Smooth muscle cell (in vitro differentiated cells): Measurements from ENCODE around the gene ALDH3B2. TPM values are rescaled to one million over a fixed set of nuclear protein-coding genes. Genes with fewer than 3 reads are reported as not detected.

Experiments used
- DNase-seq: peaks from one replicate; lab custom pipeline; 2025; ENCODE audit not compliant: unreplicated experiment; lab: John Stamatoyannopoulos, UW
- H2AFZ ChIP-seq: fragments of 200-600 bp; sonication (generic); 2 replicates; pipeline ENCODE4 v1.6.0; 2016; ENCODE audit warnings: antibody characterized with exemption, low read depth, mild to moderate bottlenecking
- H3F3A ChIP-seq: fragments of 200-600 bp; sonication (generic); 2 replicates; pipeline ENCODE4 v1.6.0; 2017; ENCODE audit warnings: antibody characterized with exemption, low read depth
- H3K27ac ChIP-seq: fragments of 200-600 bp; sonication (generic); 2 replicates; pipeline ENCODE4 v1.5.1; 2016; ENCODE audit warnings: low read depth, mild to moderate bottlenecking
- H3K27me3 ChIP-seq: fragments of 200-600 bp; sonication (generic); 2 replicates; pipeline ENCODE4 v1.6.1; 2016; ENCODE audit warnings: low read depth, mild to moderate bottlenecking
- H3K36me3 ChIP-seq: fragments of 200-600 bp; sonication (generic); 2 replicates; pipeline ENCODE4 v1.5.1; 2016; ENCODE audit warnings: low read depth
- H3K4me1 ChIP-seq: fragments of 200-600 bp; sonication (generic); 2 replicates; pipeline ENCODE4 v1.5.1; 2016; ENCODE audit warnings: low read depth
- H3K4me2 ChIP-seq: fragments of 200-600 bp; sonication (generic); 2 replicates; pipeline ENCODE4 v1.6.0; 2016; ENCODE audit warnings: mild to moderate bottlenecking
- H3K4me3 ChIP-seq: fragments of 200-600 bp; sonication (generic); 2 replicates; pipeline ENCODE4 v1.5.1; 2016; ENCODE audit warnings: mild to moderate bottlenecking
- H3K79me2 ChIP-seq: fragments of 200-600 bp; sonication (generic); 2 replicates; pipeline ENCODE4 v1.6.0; 2016; ENCODE audit warnings: low read depth, mild to moderate bottlenecking
- H3K9ac ChIP-seq: fragments of 200-600 bp; sonication (generic); 2 replicates; pipeline ENCODE4 v1.6.0; 2016; ENCODE audit warnings: low read depth
- H3K9me3 ChIP-seq: fragments of 200-600 bp; sonication (generic); replicated peaks from 2 replicates; pipeline ENCODE4 v1.5.1; 2016; ENCODE audit warnings: low read depth
- H4K20me1 ChIP-seq: fragments of 200-600 bp; sonication (generic); 2 replicates; pipeline ENCODE4 v1.6.0; 2016; ENCODE audit warnings: low read depth
- CTCF ChIP-seq: fragments of 200-600 bp; sonication (generic); IDR thresholded peaks from 2 replicates; pipeline ENCODE4 v1.5.1; 2017; ENCODE audit warnings: borderline replicate concordance, mild to moderate bottlenecking, antibody characterized with exemption; ENCODE audit not compliant: insufficient read depth, poor library complexity, severe bottlenecking
- WGBS: methylation state at CpG from one replicate; pipeline ENCODE4 v1.1.7; 2016; ENCODE audit warnings: low lambda C conversion rate; 5-methylcytosine and 5-hydroxymethylcytosine counted together
- polyA plus RNA-seq: library from polyadenylated mRNA; unstranded; fragments of >200 nt; fragmentation: Nextera tagmentation; extraction: Ambion mirVana; gene quantifications from 2 replicates; pipeline ENCODE4 v1.2.1, GENCODE V29; 2016
- small RNA-seq: library from RNA; depleted of rRNA; stranded (forward); fragments of <200 nt; gene quantifications from one replicate; pipeline ENCODE3, GENCODE V24; 2014
- total RNA-seq: library from RNA; depleted of rRNA; stranded (reverse); fragments of >200 nt; gene quantifications from 2 replicates; pipeline ENCODE4 v1.2.3, GENCODE V29; 2014

The ALDH3B2 gene
- total and polyA plus RNA-seq, 2 experiments from 2014 or later: 0.77 to 5.0 TPM

GRCh38 chr11:67613960-67614715, 60.3 kb downstream of the ALDH3B2 start:
- Histone ChIP-seq H4K20me1 (no peaks in the 10 kb centered on the region), H3K36me3 (no peaks in the 10 kb centered on the region), H3K79me2 (no peaks in the 10 kb centered on the region), H3K9ac (no peak overlapping the region), H2AFZ (no peak overlapping the region), H3F3A (no peaks in the 10 kb centered on the region), H3K27me3 (no peaks in the 10 kb centered on the region), H3K4me2 (peak overlapping the region; percentile 77), H3K9me3 (no peaks in the 10 kb centered on the region), H3K4me1 (peaks cover 11% of the 10 kb centered on the region), H3K27ac (no peak overlapping the region), H3K4me3 (no peak overlapping the region)
- no peak for DNase-seq
- WGBS: 36% methylated on average over 21 of the region's 23 CpGs
- peak; percentile 67 for TF ChIP-seq CTCF

- H3K27ac ChIP-seq: no peak overlapping the region
- 90% methylated on average over 15 of the region's 17 CpGs for WGBS
- peak overlapping the region; percentile 77 for H3K4me2 ChIP-seq
- DNase-seq: no peak
- H2AFZ ChIP-seq: no peak overlapping the region
- no peak overlapping the region for H3K9ac ChIP-seq
- no peaks in the 10 kb centered on the region for H3F3A ChIP-seq
- no peaks in the 10 kb centered on the region for H4K20me1 ChIP-seq
- H3K9me3 ChIP-seq: no peaks in the 10 kb centered on the region
- no peaks in the 10 kb centered on the region for H3K36me3 ChIP-seq
- no peak overlapping the region for H3K4me3 ChIP-seq
- peaks cover 11% of the 10 kb centered on the region for H3K4me1 ChIP-seq
- no peaks in the 10 kb centered on the region for H3K27me3 ChIP-seq
- no peaks in the 10 kb centered on the region for H3K79me2 ChIP-seq
- no peak for TF ChIP-seq CTCF
Observed at GRCh38 chr11:67613313-67613959, 61.0 kb downstream of the ALDH3B2 start.

- Histone ChIP-seq H3K27me3 (no peaks in the 10 kb centered on the region), H4K20me1 (no peaks in the 10 kb centered on the region), H3K79me2 (peaks cover 7% of the 10 kb centered on the region), H3K4me2 (no peak overlapping the region), H3K4me1 (peaks cover 11% of the 10 kb centered on the region), H2AFZ (no peak overlapping the region), H3K4me3 (no peak overlapping the region), H3F3A (no peaks in the 10 kb centered on the region), H3K9ac (no peak overlapping the region), H3K27ac (no peak overlapping the region), H3K36me3 (no peaks in the 10 kb centered on the region), H3K9me3 (no peaks in the 10 kb centered on the region)
- 97% methylated on average over 11 of the region's 13 CpGs for WGBS
- no peak for DNase-seq
- no peak for TF ChIP-seq CTCF
Observed at GRCh38 chr11:67612751-67613150, 61.7 kb downstream of the ALDH3B2 start.

Small RNAs within 50 kb of the gene (small RNA-seq; reads per million reads assigned to genes)
- gene RPL37P2: 3.7 reads per million, percentile 57 among the genes with 10 or more reads in this experiment

Other genes with a start within 250 kb of the ALDH3B2 start
- gene RPS6KB2, start 246.1 kb downstream of the ALDH3B2 start, total RNA-seq: 66.5 and 86.9 TPM in 2 replicates
- gene RPS6KB2, start 246.1 kb downstream of the ALDH3B2 start, polyA plus RNA-seq: 102 and 107 TPM in 2 replicates
- 2.5 TPM in 1 of 2 replicates, not detected in the other for gene PTPRCAP, start 236.9 kb downstream of the ALDH3B2 start, total RNA-seq
- gene PTPRCAP, start 236.9 kb downstream of the ALDH3B2 start, polyA plus RNA-seq: 1.1 TPM in 2 replicates
- 38.9 and 43.8 TPM in 2 replicates for gene CORO1B, start 231.1 kb downstream of the ALDH3B2 start, total RNA-seq
- 84.6 and 85.8 TPM in 2 replicates for gene CORO1B, start 231.1 kb downstream of the ALDH3B2 start, polyA plus RNA-seq
- not detected in 2 replicates for gene GPR152, start 221.9 kb downstream of the ALDH3B2 start, total RNA-seq
- gene GPR152, start 221.9 kb downstream of the ALDH3B2 start, polyA plus RNA-seq: 0.27 and 0.71 TPM in 2 replicates
- gene CABP4, start 219.3 kb downstream of the ALDH3B2 start, total RNA-seq: not detected in 2 replicates
- 2.1 TPM in 1 of 2 replicates, not detected in the other for gene CABP4, start 219.3 kb downstream of the ALDH3B2 start, polyA plus RNA-seq
- gene TMEM134, start 205.4 kb downstream of the ALDH3B2 start, total RNA-seq: 88.3 and 135 TPM in 2 replicates
- 114 and 149 TPM in 2 replicates for gene TMEM134, start 205.4 kb downstream of the ALDH3B2 start, polyA plus RNA-seq
- 35.3 and 36.8 TPM in 2 replicates for gene AIP, start 191.6 kb downstream of the ALDH3B2 start, total RNA-seq
- 57.8 and 61.5 TPM in 2 replicates for gene AIP, start 191.6 kb downstream of the ALDH3B2 start, polyA plus RNA-seq
- gene PITPNM1, start 169.3 kb downstream of the ALDH3B2 start, total RNA-seq: 27.6 and 28.9 TPM in 2 replicates
- gene PITPNM1, start 169.3 kb downstream of the ALDH3B2 start, polyA plus RNA-seq: 35.0 and 48.2 TPM in 2 replicates
- 27.0 and 34.0 TPM in 2 replicates for gene CDK2AP2, start 166.5 kb downstream of the ALDH3B2 start, total RNA-seq
- 94.2 and 101 TPM in 2 replicates for gene CDK2AP2, start 166.5 kb downstream of the ALDH3B2 start, polyA plus RNA-seq
- gene CABP2, start 151.2 kb downstream of the ALDH3B2 start, total RNA-seq: not detected in 2 replicates
- not detected in 2 replicates for gene CABP2, start 151.2 kb downstream of the ALDH3B2 start, polyA plus RNA-seq
- 739 and 874 TPM in 2 replicates for gene GSTP1, start 90.8 kb downstream of the ALDH3B2 start, total RNA-seq
- gene GSTP1, start 90.8 kb downstream of the ALDH3B2 start, polyA plus RNA-seq: 1,489 and 1,525 TPM in 2 replicates
- gene NDUFV1, start 67.7 kb downstream of the ALDH3B2 start, total RNA-seq: 110 and 111 TPM in 2 replicates
- gene NDUFV1, start 67.7 kb downstream of the ALDH3B2 start, polyA plus RNA-seq: 201 and 207 TPM in 2 replicates
- gene NUDT8, start 44.7 kb downstream of the ALDH3B2 start, total RNA-seq: 0.67 and 9.2 TPM in 2 replicates
- gene NUDT8, start 44.7 kb downstream of the ALDH3B2 start, polyA plus RNA-seq: 15.6 and 17.6 TPM in 2 replicates
- not detected in 2 replicates for gene TBX10, start 34.9 kb downstream of the ALDH3B2 start, total RNA-seq
- not detected in 2 replicates for gene TBX10, start 34.9 kb downstream of the ALDH3B2 start, polyA plus RNA-seq
- not detected in 2 replicates for gene ACY3, start 23.9 kb downstream of the ALDH3B2 start, total RNA-seq
- gene ACY3, start 23.9 kb downstream of the ALDH3B2 start, polyA plus RNA-seq: not detected in 2 replicates